ENCODE data around the gene RAB6B. TPM values are rescaled to one million over a fixed set of nuclear protein-coding genes. Genes with fewer than 3 reads are reported as not detected.

Gene RAB6B
- total and polyA plus RNA-seq, 2 donors (not counting 1 experiment from before 2014, with no cell fraction given) = 0.83 to 1.5 TPM

DNA sequence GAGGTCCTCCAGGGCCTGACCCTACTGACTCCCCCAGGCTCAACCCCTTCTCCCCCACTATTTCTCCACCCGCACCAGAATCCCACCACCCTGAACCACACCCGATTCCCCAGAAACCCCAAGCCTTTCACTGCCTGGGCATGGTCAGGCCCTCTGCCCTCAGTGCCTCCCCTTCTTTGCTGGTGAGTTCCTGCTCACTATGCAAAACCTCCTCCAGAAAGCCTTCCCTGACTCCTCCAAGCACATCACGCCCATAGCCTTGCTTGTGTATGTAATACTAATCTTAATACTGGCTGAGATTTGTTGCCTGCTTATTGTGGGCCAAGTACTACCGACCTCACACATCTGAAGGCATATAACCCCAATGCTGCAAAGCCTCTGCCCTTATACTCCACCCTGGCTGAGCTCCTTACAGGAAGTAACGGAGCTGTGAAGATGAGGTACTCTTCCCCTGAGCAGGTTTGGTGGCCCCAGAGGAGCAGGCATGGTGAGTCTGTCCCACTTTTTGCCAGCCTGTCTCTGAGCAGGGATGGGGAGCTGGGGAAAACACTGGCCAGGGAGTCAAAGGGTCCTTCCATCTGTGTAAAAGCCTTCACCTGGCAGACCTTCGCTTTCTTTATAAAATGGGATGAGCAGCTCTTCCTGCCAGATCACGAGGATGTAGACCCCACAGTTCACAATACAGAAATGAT, 9.5 kb downstream of the RAB6B start:
- Histone ChIP-seq H2AFZ (ENCODE audit: low read length) (no peak overlapping the region), H3K4me2 (ENCODE audit: extremely low read depth, insufficient read depth, low read length) (no peak overlapping the region), H3K9ac (ENCODE audit: insufficient read depth, low read length) (no peak overlapping the region), H3K4me3 (replicated peaks in 1 of 4; ENCODE audit: control extremely low read depth in 1 of 4, insufficient read depth in 1 of 4, low read depth in 3 of 4, low read length in 4 of 4) (no peak overlapping the region), H3K27me3 (ENCODE audit: control insufficient read depth, insufficient read depth, low read length) (no peaks in the 10 kb centered on the region), H3K36me3 (ENCODE audit: control insufficient read depth, insufficient read depth, low read length) (no peaks in the 10 kb centered on the region), H3K9me3 (ENCODE audit: control insufficient read depth, insufficient read depth, low read depth, low read length) (no peaks in the 10 kb centered on the region), H3K4me1 (ENCODE audit: control insufficient read depth, extremely low read depth, insufficient read depth, low read length) (no peaks in the 10 kb centered on the region), H3K27ac (ENCODE audit: insufficient read depth, low read length) (no peak overlapping the region), H3K79me2 (ENCODE audit: control insufficient read depth, insufficient read depth, low read length) (no peaks in the 10 kb centered on the region), H4K20me1 (ENCODE audit: control insufficient read depth, extremely low read depth, insufficient read depth, low read length) (no peaks in the 10 kb centered on the region)
- TF ChIP-seq, protein P1, sequence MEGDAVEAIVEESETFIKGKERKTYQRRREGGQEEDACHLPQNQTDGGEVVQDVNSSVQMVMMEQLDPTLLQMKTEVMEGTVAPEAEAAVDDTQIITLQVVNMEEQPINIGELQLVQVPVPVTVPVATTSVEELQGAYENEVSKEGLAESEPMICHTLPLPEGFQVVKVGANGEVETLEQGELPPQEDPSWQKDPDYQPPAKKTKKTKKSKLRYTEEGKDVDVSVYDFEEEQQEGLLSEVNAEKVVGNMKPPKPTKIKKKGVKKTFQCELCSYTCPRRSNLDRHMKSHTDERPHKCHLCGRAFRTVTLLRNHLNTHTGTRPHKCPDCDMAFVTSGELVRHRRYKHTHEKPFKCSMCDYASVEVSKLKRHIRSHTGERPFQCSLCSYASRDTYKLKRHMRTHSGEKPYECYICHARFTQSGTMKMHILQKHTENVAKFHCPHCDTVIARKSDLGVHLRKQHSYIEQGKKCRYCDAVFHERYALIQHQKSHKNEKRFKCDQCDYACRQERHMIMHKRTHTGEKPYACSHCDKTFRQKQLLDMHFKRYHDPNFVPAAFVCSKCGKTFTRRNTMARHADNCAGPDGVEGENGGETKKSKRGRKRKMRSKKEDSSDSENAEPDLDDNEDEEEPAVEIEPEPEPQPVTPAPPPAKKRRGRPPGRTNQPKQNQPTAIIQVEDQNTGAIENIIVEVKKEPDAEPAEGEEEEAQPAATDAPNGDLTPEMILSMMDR (conservative IDR thresholded peaks at IDR 0.05 in 1 of 2, IDR thresholded peaks at IDR 0.05 in 1 of 2; ENCODE audit: low read depth in 1 of 2, low read length in 2 of 2) = no peak
- no peak for TF ChIP-seq EZH2 (IDR thresholded peaks at IDR 0.05; ENCODE audit: low read length, missing control alignments)
- no peak for DNase-seq (ENCODE audit: low read depth in 2 of 2)

DNA sequence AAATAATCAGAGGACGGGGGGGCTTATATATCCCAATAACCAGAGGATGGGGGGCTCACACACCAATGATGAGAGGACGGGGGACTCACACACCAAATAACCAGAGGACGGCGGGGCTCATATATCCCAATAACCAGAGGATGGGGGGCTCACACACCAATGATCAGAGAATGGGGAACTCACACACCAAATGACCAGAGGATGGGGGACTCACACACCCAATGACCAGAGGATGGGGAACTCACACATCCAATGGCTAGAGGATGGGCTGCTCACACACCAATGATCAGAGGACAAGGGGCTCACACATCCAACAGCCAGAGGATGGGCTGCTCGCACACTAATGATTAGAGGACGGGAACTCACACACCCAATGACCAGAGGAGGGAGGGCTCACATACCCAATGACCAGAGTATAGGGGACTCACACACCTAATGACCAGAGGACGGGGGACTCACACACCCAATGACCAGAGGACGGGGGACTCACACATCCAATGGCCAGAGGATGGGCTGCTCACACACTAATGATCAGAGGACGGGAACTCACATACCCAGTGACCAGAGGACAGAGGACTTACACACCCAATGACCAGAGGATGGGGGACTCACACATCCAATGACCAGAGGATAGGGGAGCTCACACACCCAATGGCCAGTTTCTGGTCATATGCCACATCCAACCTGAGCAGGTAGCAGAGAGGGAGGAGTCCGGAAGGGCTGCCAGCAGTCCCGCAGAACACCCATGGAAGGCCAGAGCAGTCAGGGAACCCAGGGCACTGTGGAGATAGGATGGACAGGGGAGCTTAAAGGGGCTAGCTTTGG, 10.6 kb downstream of the RAB6B start:
- no peak overlapping the region for H3K4me2 ChIP-seq (ENCODE audit: extremely low read depth, insufficient read depth, low read length)
- no peak overlapping the region for H3K27ac ChIP-seq (ENCODE audit: insufficient read depth, low read length)
- H3K36me3 ChIP-seq (ENCODE audit: control insufficient read depth, insufficient read depth, low read length) = no peaks in the 10 kb centered on the region
- H3K4me3 ChIP-seq (replicated peaks in 1 of 4; ENCODE audit: control extremely low read depth in 1 of 4, insufficient read depth in 1 of 4, low read depth in 3 of 4, low read length in 4 of 4) = no peak overlapping the region
- no peak overlapping the region for H2AFZ ChIP-seq (ENCODE audit: low read length)
- no peak for TF ChIP-seq EZH2 (IDR thresholded peaks at IDR 0.05; ENCODE audit: low read length, missing control alignments)
- TF ChIP-seq, protein P1 (conservative IDR thresholded peaks at IDR 0.05 in 1 of 2, IDR thresholded peaks at IDR 0.05 in 1 of 2; ENCODE audit: low read depth in 1 of 2, low read length in 2 of 2) = no peak
- no peaks in the 10 kb centered on the region for H3K9me3 ChIP-seq (ENCODE audit: control insufficient read depth, insufficient read depth, low read depth, low read length)
- H3K4me1 ChIP-seq (ENCODE audit: control insufficient read depth, extremely low read depth, insufficient read depth, low read length) = no peaks in the 10 kb centered on the region
- no peak for DNase-seq (ENCODE audit: low read depth in 2 of 2)
- H4K20me1 ChIP-seq (ENCODE audit: control insufficient read depth, extremely low read depth, insufficient read depth, low read length) = no peaks in the 10 kb centered on the region
- H3K27me3 ChIP-seq (ENCODE audit: control insufficient read depth, insufficient read depth, low read length) = no peaks in the 10 kb centered on the region
- no peaks in the 10 kb centered on the region for H3K79me2 ChIP-seq (ENCODE audit: control insufficient read depth, insufficient read depth, low read length)
- H3K9ac ChIP-seq (ENCODE audit: insufficient read depth, low read length) = no peak overlapping the region

DNA sequence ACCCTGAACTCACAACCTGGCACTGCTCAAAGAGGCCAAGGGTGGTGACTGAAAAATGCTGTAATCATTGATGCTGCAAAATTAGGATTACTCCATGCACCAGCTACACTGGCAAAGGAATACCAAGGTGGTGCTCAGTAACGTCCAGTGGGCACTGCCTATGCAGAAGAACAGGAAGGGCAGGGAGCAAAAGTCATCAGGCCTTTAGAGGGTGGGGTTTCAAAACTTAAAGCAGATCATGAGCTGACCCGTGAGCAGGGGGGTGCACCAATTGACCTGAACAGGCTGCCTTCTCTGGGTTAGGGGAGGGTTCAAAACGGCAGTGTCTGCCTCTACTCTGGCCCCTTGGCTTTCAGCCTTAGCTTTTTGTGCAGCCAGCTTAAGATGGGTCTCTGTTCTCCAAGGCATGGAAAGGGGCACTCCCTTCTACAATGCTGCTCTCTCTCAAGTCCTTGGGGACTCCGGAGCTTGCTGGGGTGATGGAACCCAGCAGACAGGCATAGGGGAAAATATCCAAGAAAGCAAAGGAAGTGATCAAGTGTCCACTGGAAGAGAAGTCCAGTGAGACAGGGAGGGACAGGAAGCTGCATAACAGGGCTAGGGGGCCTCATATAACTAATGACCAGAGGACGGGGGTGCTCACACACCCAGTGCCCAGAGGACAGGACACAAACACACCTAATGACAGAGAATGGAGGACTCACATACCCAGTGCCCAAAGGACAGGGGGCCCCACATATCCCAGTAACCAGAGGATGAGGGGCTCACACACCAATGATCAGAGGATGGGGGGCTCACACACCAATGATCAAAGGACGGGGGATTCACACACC, 11.4 kb downstream of the RAB6B start:
- H4K20me1 ChIP-seq (ENCODE audit: control insufficient read depth, extremely low read depth, insufficient read depth, low read length) = no peaks in the 10 kb centered on the region
- no peaks in the 10 kb centered on the region for H3K79me2 ChIP-seq (ENCODE audit: control insufficient read depth, insufficient read depth, low read length)
- no peak for DNase-seq (ENCODE audit: low read depth in 2 of 2)
- H3K4me3 ChIP-seq (replicated peaks in 1 of 4; ENCODE audit: control extremely low read depth in 1 of 4, insufficient read depth in 1 of 4, low read depth in 3 of 4, low read length in 4 of 4) = no peak overlapping the region
- H3K36me3 ChIP-seq (ENCODE audit: control insufficient read depth, insufficient read depth, low read length) = no peaks in the 10 kb centered on the region
- no peak overlapping the region for H3K4me2 ChIP-seq (ENCODE audit: extremely low read depth, insufficient read depth, low read length)
- no peak overlapping the region for H3K27ac ChIP-seq (ENCODE audit: insufficient read depth, low read length)
- TF ChIP-seq, protein P1 (conservative IDR thresholded peaks at IDR 0.05 in 1 of 2, IDR thresholded peaks at IDR 0.05 in 1 of 2; ENCODE audit: low read depth in 1 of 2, low read length in 2 of 2) = no peak
- no peak for TF ChIP-seq EZH2 (IDR thresholded peaks at IDR 0.05; ENCODE audit: low read length, missing control alignments)
- H3K9ac ChIP-seq (ENCODE audit: insufficient read depth, low read length) = no peak overlapping the region
- no peaks in the 10 kb centered on the region for H3K27me3 ChIP-seq (ENCODE audit: control insufficient read depth, insufficient read depth, low read length)
- H2AFZ ChIP-seq (ENCODE audit: low read length) = no peak overlapping the region
- H3K4me1 ChIP-seq (ENCODE audit: control insufficient read depth, extremely low read depth, insufficient read depth, low read length) = no peaks in the 10 kb centered on the region
- no peaks in the 10 kb centered on the region for H3K9me3 ChIP-seq (ENCODE audit: control insufficient read depth, insufficient read depth, low read depth, low read length)
